HG03457 (cell line): ENCODE results near the gene GALNT9.
"Not testable (repeated sequence)": the region's sequence is repeated elsewhere in the genome, so short reads cannot be mapped to it uniquely, and the experiment has no call there.

Experiments
- ATAC-seq: cut with Tn5 transposase; IDR thresholded peaks from one replicate; pipeline ENCODE4 v1.9.1; 2021; ENCODE audit warnings: moderate number of reproducible peaks; ENCODE audit not compliant: unreplicated experiment

The GALNT9 gene

GRCh38 chr12:132329036-132329719 is at the start of gene GALNT9:
Gene GALNT9 (minus strand): TSS chr12:132329589. CDS start chr12:132329203, 386 bp downstream.
- ATAC-seq: no peak

- ATAC-seq: not testable (repeated sequence)
Observed at GRCh38 chr12:132379057-132379456, 49.7 kb upstream of the GALNT9 start.

- ATAC-seq: no peak
Observed at GRCh38 chr12:132377147-132377546, 47.8 kb upstream of the GALNT9 start.

- no peak for ATAC-seq
Observed at GRCh38 chr12:132376464-132376830, 47.1 kb upstream of the GALNT9 start.

- ATAC-seq: no peak
Observed at GRCh38 chr12:132375747-132376463, 46.5 kb upstream of the GALNT9 start.

- ATAC-seq: no peak
Observed at GRCh38 chr12:132374612-132375445, 45.4 kb upstream of the GALNT9 start.

GRCh38 chr12:132373901-132374611 is 44.7 kb upstream of the GALNT9 start:
- ATAC-seq: no peak

- ATAC-seq: no peak
Observed at GRCh38 chr12:132367852-132368251, 38.5 kb upstream of the GALNT9 start.

DNA sequence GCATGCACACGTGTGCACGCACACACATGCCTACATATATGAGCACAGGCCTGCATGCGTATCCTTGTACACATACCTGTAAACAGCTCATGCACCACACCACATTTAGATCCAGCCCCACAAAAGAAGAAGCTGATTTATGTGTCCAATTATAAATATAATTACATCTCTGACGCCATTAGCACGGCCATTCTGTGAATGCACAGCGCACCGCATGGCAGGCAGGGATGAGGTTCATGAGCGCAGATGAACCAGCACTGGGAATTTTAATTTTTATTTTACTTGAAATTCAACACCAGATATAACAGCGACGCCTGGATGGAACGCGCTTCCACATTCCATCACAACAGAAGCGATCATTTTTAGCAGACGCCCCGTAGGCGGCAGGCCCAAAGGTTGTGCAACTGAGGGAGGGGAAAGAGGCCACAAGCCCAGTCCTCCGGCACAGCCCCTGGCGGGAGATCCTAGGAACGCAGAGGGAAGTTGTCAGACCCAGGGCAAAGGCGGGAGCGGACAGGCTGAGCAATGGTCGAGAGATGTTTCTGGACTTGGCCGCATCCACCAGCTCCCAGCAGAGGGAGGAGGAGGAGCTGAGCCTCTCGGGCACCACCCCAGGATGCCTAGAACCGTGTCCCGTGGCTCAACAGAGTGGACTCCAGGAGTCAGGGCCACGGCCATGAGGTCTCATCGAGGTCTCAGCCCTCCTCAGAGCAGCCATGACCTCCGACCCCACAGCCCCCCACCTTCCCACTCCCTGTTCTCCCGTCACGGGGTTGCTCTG is 37.9 kb upstream of the GALNT9 start:
- no peak for ATAC-seq

DNA sequence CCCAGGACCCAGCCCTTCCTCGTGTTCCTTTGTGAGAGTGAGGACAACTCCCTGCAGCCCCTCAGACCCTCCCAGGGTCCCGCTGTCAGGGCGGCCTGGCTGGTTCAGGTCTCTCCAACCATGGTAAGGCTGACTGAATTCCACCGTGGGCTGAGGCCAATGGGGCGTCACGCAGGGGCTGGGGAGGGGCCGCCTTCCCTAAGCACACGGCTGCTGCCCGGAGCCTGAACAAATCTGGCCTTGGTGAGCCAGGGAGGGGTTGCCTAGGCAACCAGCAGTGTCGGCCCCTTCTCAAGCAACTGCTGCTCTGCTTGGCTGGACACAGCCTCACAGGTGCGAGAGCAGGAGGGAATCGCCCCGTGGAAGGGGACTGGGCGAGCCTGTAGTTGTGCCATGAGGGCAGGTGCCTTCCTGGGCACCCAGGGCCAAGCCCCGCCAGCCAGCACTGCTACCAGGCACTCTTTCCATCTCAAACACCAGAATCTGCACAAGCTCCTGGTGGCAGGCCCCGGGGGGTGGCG is 37.0 kb upstream of the GALNT9 start:
- ATAC-seq: no peak

DNA sequence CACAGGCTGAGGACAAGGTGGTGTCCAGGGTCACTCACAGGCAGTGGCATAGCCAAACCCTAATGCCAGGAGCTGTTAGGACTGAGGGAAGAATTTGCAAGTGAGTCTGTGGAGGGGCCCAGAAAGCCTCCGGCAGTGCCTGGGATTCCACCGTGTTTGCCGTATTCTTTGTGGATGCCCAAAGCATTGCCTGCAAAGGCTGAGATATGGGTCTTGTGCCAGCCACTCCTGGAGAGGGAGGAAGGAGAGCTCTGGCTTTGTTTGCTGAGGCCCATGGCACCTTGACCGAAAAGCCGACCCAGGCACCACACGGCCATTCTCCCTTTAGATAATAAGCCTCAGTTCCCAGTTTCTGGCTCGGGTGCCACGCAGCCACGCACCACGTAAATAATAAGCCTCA is 35.8 kb upstream of the GALNT9 start:
- ATAC-seq: no peak

- no peak for ATAC-seq
Observed at GRCh38 chr12:132364348-132364902, 35.0 kb upstream of the GALNT9 start.

- no peak for ATAC-seq
Observed at GRCh38 chr12:132363661-132364347, 34.4 kb upstream of the GALNT9 start.

DNA sequence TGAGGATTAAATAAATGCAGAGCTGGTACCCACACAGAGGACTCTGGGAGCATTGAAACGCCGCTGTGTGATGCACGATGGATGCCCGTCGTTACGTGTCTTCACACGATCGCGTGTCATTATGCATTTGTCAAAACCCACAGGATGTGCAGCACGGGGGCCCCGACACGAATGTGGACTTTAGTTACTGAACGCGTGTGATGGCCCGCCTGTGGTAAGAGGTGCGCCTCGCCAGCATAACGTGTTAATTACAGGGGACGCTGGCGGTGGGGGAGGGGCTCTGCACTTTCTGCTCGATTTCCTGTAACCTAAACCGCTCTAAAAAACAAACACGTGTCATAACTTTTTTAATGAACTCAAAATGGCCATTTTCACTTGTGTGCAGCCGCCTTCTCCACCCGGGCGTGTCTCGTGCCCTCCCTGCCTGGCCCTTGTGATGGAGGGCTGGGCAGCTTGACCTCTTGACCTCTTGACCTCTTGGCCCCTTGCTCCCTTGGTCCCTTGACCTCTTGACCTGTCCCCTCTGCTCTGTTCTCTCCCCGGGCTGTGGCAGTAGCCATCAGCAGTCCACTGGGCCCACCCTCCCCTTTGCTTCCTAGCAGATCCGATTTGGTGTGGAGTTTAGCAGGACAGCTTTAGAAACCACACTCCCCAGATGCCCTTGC is 33.7 kb upstream of the GALNT9 start:
- no peak for ATAC-seq

- ATAC-seq: no peak
Observed at GRCh38 chr12:132360906-132361777, 31.8 kb upstream of the GALNT9 start.

GRCh38 chr12:132360410-132360809 is 31.0 kb upstream of the GALNT9 start:
- no peak for ATAC-seq

DNA sequence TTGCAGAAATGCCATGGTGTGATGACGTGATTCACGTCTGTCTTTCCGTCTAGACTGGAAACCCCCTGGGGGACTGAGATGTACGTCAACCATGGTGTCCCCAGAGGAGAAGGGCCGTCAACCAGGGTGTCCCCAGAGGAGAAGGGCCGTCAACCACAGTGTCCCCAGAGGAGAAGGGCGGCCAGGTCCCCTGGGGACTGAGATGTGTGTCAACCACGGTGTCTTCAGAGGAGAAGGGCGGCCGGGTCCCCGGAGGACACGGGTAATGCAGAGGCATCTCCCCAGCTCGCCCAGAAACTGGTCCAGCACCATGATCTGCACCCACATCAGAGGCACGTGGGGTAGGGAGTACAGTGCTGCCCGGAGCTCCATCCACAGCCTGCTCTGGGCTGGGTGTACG is 30.6 kb upstream of the GALNT9 start:
- ATAC-seq: no peak

- no peak for ATAC-seq
Observed at GRCh38 chr12:132359551-132359950, 30.2 kb upstream of the GALNT9 start.
